HG03095 (cell line): ENCODE data around the gene SLC38A4.

Source experiments
- ATAC-seq: cut with Tn5 transposase; IDR thresholded peaks from one replicate; pipeline ENCODE4 v1.9.1; 2021; ENCODE audit warnings: moderate library complexity; ENCODE audit not compliant: unreplicated experiment

The SLC38A4 gene

DNA sequence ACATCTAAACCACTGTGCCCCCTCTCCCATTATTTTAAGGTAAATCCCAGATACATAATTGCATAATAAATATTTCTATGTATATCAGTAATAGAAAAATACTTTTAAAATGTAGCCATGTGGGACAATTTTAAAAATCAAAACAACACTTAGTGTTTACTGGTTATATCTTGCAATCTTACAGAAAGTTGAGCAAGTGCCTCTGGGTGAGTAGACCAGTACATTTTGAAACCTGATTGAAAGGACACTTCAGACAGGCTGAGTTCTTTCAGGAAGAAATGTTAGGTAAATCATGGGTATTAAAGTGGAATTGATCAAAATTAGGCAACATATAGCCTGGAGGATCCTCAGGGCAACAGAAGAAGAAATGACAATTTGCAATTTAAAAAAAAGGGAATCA is 7.2 kb downstream of the SLC38A4 start:
- no peak for ATAC-seq

DNA sequence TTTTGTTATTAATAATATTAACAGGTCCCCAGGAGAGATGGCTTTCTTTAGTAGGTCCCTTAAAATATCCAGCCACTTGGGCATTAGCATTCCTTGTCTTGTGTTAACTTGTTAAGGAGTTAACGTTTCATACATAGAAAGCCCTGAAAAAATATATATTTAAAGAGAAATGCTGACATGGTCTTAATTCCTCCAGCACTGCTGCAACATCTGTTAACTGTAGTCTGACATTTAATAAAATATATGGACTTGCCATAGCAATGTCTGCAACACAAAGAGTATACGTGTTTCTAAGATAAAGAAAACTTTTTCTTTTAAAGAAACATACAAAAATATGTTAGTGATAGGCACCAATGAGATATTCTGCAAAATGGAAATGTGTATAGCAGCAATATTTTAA is 10.0 kb downstream of the SLC38A4 start:
- no peak for ATAC-seq

DNA sequence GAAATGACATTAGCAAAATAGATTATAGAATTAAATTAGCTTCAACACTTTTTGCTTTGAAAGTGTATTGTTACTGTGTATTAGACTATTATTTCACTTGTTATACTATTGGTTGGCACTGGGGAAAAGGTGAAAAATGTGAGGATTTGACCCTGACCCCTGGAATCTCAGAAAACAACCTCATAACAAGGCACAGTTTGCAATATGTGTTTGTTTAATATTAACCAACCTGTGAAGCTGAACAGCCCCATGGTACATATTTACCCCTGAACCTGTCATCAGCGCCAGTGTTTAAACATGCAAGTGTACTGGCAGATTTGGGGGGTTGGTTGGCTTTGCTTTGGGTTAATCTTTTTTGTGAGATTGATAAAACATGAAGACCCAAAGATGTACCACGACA is 11.7 kb downstream of the SLC38A4 start:
- ATAC-seq = no peak

DNA sequence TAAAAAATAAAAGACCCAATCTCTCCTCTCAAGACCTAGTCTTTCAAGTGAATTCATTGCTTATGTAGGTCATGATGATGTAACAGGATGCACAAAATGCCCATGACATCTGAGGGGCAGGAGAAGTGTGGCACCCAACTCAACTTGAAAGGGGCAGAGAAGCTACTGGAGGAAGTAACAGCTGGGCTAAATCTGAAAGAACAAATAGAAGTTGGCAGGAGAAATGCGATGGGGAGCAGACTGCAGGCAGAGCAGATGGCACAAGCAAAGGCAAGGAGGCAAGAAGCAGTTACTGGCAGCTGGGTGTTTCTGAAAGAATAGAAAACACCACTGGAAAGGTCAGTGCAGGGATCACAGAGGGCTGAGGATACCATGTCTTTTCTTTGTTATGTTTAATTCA is 14.6 kb downstream of the SLC38A4 start:
- no peak for ATAC-seq

DNA sequence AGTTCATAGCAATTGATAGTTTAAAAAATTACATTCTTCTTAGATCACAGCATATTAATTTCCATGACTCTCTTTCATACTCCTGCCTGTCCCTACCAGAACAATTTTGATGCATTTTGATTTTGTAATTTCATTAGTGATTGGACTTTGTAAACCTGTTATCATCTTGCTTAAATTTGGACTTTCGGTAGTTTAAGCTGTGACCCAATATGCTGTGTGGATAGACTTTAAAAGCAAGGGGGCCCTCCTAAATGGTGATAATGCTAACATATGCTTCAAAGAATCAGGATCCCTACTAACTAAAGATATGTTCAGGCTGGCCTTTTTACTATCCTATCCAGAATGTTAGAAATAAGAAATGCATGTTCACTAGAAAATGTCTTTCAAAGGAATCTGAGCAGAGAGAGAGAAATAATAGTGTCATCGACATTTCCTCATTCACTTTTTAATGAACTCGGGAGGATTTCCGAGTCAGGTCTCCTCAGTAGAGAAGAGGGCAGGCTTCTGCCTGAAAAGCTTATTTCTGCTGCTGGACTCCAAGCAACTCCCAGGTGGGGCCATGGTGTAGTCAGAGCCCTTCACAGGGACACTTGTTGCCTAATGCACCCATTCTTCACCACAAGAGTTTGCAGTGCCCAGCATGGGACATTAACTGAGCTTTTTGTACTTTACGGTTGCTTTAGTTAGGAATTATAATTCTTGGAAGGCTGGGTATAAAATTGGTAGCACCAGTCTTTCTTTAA is 16.7 kb downstream of the SLC38A4 start:
- no peak for ATAC-seq

DNA sequence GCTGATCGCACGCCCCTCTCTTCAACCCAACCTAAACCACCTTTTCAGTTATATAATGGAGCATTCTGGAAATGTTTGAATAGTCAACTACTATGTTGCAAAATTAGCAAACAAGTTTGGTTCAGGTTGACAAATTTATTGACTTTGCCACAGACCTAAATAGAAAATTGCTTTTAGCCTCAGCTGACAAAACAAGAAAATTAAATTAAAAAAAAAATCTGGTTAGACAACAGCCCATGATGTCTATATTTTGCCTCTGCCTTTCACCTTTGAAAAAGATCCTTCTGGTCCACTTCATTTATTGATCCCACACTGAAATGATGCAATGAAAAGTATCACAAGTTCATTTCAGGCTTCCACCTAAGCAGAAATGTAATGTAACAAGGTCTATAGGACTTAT is 17.5 kb downstream of the SLC38A4 start:
- no peak for ATAC-seq

DNA sequence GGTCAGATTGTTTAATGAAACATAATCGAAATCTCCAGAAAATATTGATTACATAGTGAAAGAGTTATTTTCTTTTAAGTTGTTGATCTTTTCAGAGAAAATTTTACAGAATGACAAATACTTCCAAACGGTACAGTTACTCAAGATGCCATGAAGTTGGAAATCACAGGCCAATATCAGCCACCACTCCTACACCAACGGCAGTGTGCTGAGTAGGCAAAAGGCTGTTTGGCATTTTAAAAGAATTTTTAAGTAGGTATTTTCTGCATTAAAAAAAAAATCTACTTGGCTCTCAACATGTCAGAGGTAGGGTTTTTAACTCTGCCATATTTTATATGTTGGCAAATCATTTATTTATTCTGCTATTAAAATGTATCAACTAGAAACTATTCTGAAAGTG is 21.7 kb downstream of the SLC38A4 start:
- no peak for ATAC-seq

DNA sequence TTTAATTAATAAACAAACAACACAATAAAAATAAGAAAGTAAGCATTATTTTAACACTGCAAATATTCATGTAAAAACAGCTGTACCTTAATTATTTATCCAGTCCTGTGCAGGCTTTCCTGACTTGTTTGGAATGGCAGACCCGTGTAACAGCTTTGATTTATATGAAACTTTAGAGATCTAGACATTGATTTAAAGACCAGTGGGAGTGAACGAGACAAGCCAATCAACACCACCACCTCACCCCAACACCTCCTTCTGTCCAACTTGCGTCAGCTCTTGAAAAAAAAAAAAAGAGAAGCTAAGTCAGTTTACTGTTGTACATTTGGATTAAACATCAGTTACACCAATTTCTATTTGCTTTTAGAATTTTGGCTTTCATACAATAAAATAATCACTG is 22.3 kb downstream of the SLC38A4 start:
- ATAC-seq = no peak

DNA sequence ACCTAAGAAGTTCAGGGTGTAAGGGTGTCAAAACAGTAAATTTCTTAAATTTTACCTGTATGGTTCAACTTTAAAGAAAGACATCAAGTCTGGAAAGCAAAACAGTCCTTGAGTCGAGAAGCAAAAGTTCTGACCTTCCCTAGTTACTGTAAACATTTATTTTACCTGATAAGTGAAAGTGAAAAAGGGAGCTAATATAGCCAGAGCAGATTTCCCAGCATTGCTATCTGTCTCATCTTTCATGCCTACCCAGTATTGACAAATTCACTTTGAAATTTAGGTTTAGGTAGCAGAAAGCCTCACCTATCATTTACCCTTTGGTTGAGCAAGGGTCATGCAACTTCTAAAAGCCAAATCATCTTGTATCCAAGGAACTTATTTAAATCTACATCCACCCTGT is 24.5 kb downstream of the SLC38A4 start:
- ATAC-seq = no peak

DNA sequence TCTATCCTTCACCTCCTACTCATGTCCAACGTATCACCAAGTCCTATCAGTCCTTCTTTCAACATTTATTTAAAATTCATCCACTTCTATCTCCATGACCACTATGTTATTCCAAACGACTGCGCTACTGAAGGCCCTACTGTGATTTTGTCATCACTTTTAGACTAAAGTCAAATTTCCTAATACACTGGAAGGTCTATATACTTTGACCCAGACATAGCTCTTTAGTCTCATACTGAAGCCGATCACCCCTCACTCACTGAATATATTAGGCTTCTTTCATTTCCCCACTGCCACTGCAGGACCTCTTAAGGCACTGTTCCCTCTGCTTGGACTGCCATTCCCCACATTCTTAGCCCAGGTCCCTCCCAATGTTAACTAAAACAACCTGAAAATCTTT is 25.6 kb downstream of the SLC38A4 start:
- no peak for ATAC-seq

DNA sequence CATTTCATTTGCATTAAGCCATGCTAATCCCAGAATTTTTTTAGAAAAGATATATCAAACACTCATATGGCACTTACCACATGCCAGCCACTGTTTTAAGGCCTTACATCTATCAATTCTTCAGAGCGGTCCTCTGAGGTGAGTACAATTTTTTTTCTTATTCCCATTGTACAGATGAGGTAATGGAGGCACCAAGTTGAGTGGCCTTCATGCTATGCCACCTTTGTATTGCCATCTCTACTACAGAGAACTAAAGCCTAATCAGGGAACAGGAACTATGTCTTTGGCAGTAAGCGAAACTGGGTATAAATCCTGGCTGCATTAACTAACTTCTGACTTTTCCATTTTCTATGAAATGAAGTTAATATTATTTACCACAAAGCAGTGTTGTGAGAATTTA is 27.1 kb downstream of the SLC38A4 start:
- no peak for ATAC-seq

DNA sequence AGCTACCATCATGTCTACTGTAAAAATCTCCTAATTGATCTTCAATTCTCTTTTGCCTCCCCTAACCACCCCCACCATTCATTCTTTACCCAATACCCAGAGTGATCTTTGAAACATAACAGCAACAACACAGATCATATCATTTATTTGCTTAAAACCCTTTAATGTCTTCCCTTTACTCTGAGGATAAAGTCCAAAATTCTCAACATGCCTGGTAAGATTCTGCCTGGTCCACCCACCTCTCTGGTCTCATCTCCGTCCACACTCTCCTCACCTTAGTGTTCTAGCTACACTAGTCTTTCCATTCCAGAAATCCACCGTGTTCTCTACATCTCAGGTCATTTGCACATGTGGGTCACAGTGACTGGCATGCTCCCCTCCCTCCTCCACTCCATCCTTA is 27.7 kb downstream of the SLC38A4 start:
- no peak for ATAC-seq

DNA sequence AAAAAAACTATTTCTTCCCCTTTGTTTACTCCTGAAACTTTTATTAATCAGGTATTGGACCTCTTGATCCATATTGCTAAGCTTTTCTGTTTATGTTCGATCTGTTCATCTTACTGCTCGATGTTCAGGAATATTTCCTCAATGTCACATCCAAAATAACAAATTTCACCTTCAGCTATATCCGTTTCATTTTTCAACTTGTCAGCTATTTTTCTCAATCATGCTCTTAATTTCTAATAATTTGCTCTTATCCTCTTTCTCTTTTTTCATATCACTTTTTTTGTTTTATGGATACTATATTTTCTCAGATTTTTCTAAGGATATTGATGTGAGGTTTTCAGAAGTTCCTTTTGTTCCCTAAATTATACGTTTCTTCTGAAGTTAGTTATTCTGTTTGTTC is 29.8 kb downstream of the SLC38A4 start:
- no peak for ATAC-seq

DNA sequence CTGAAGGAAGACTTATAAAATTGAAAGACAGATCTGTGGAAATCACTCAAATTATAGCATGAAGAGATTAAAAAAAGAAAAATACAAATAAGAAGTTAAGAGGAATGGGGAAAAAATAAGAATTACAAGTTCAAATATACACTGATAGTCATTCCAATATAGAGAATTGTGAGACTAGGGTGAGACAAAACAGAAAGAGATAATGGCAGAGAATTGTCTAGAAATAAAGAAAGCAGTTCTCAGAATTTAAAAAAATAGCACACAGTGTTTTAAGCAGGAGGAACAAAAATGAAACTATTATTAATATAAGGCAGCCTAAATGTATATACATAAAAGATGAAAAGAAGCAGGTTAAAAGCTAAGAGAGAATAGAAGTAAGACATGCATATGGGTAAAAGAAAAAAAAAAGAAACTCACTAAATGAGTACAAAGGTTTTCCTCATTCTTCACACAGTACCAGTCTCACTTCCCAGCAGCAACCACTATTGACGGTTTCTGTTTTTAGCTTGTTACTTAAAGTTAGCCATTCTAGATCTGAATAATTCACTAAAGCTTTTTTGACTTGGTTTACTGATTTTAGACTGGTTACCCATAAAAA is 31.1 kb downstream of the SLC38A4 start:
- ATAC-seq = peak; percentile 80

DNA sequence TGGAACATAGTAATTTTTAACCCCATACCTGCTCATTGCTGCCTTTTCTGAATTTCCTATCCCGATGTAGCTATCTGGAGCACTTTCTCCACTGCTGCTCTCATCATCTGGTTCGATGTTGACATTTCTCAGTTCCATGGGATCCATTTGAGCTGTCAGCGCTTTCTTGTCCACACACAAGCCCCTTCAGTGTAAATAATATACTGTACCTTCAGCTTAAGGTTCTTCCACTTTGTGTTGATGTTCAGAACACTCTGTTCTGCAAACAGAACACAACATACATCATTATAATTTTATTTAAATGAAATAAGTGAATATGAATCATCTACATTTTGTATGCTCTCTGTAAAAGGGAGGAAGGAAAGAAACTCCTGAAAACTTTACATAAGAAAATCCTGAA is 32.9 kb downstream of the SLC38A4 start:
- no peak for ATAC-seq

DNA sequence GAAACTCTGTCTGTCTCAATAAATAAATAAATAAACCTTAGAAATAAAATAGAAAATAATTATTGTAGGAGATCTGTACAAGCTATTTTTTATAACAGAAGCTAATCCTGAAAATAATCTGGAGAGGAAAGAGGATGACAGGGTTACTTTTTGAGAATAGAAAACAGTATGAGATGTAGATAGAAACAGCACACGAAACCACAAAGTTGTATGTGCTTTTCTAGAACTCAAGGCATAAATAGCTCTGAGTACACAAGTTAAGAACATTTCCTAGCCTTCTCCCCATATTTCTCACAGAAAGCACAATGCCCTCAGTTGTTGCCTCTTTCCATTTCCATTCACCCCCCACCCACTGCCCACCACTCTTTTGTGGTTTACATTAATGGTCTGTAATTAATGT is 35.7 kb downstream of the SLC38A4 start:
- ATAC-seq = no peak

DNA sequence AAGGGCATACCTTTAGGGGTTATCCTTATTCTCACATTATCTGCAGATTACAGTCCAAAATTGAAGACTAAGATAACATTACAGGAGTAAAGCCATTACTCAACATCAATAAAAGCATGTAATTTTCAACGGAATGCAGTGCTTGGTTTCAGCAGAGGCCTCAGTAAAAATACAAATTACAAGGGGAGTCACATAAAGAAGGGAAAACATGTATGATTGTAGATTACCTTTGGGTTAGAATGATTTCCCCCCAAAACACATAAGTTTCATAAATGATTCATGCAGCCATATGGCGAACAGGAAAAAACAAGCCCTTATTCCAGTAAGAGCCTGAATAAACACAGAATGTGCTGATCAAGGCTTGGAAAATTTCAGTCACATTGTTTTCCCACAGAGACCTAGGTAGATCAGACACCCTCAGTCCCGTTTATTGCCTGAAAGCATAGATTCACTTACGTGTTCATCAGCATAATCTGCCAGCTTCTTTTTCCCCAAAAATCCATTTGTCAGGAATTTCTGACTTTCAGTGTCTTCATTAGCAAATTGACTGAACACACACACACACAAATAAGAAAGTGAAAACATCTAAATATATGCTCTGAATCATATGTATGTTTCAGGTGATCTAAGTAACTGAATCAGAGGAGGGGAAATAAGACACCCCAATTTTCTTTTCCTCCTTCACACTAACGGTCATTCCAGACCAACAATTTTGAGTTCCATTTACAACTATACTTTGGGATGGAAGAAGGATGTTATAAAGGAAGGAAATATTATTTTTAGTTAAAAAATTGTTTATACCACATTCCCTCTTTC is 37.5 kb downstream of the SLC38A4 start:
- no peak for ATAC-seq

DNA sequence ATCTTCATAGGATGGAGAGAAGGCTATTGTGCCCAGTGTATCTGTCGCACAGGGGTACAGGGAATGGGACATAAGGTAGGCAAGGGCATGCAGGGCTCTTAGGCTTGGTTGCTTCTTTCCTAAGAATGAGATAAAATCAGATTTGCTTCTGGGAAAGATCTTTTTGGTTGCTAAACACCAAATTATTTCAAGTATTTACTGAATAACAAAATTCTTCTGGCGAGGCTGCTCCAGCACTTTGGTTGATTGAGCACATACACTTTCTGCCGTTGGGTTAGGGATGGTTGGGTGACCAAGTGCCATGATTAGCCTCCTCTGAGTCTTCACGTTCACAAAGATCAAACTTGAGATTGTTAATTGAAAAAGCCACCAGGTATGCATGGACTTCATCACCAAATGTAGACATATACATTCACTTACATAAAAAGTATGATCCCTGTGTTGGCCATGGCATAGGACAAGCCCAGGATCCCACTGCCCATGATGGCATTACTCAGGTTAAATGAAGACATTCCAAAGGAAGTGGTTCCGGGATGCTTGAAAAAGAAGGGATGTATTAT is 38.2 kb downstream of the SLC38A4 start:
- ATAC-seq = no peak

DNA sequence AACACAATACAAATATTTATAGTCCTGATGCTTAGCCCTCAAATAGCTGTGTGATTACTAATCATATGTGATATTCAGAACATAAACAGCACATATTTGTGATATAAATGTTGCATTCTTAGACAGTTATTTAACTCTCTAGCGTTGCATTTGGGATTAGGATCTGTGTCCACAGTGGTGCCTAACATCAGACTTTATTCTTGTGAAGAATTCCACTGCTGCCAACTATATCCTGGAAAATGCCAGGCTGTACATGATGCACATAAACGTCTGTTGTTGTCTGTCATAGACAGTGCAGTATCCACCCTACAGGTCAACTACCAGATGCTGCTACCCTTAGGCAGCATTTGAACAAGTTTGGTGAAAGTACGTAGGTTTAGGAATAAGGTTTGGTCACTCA is 39.0 kb downstream of the SLC38A4 start:
- no peak for ATAC-seq

DNA sequence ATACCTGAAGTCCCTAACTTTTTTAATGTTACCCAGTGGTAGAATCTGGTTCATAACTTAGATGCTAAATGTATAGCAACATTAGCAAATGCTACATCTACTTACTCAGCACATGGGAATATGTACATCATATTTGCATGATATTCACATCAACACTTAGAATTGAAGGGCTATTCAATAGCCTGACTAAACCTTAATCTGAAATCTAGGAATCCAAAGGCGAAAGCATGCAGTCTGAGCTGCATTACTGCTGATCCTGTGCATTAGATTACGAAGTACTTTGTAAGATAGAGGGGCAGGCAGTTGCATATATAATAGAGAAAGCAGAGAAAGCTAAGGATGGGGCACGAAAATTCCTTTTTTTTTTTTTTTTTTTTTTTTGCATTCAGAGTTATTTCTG is 40.4 kb downstream of the SLC38A4 start:
- ATAC-seq = no peak

DNA sequence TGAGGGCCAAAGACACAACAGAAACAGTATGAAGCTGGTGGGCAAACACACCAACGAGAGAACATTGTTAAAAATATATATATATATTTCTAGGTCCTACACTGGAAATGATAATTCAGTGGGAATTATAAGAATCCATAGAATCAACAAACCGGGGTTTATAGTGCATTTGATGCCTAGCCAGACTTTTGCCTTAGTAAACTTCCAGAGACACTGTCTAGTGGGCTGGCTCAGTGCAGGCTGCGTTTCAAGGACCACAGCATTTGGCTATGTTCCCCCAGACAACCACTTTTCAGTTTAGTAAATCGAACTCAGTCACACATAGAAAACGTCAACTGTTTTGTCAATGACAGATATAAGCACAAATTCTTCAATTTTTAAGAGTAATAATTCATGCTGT is 41.9 kb downstream of the SLC38A4 start:
- ATAC-seq = no peak

DNA sequence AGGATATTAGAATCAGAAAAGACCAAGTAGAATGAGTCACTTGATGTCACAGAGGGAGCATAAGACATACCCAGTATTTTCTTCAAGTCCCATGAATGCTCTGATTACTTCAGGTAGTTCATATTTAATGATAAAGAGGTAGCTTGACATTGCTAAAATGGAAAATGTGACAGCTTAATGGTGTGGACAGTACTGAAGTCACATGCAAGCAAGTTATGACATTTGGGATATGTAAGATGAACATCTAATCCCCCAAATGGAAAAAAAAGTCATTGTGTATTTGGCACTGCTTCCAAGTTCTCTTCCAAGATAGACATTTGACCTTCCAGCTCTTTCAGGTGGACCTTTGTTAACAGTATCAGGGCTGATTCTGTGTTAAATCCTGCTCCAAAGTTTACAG is 45.9 kb downstream of the SLC38A4 start:
- ATAC-seq = no peak
